B cell (primary cell): ENCODE results near the gene ADCY1. TPM values are rescaled to one million over a fixed set of nuclear protein-coding genes. Genes with fewer than 3 reads are reported as not detected.

Experiments used
- ATAC-seq: fragments of 200-7000 bp; cut with Tn5 transposase; one replicate; pipeline ENCODE4 v1.10.0; 2021; ENCODE audit warnings: low read depth, mild to moderate bottlenecking, moderate number of reproducible peaks, moderate library complexity
- CTCF ChIA-PET: fragments of 350-600 bp; sonication (Branson Sonifier 250); formaldehyde crosslinking; loops from one replicate; lab custom pipeline; 2021; ENCODE audit warnings: antibody characterized with exemption, inconsistent platforms; lab: Charles Lee
- POLR2A ChIA-PET: fragments of 350-600 bp; sonication (Branson Sonifier 250); formaldehyde crosslinking; loops from one replicate; lab custom pipeline; 2021; ENCODE audit warnings: antibody characterized with exemption; lab: Charles Lee
- DNase-seq: peaks from one replicate; pipeline ENCODE4 v3.0.0; 2013
- H2AFZ ChIP-seq: 2 replicates; pipeline ENCODE4 v1.6.1; 2012; ENCODE audit warnings: mild to moderate bottlenecking, low read depth, low read length; ENCODE audit not compliant: insufficient read depth, poor library complexity, severe bottlenecking
- H3K27ac ChIP-seq, 2 donors: 1 replicate in 1 of 2; 2 replicates in 1 of 2; pipeline ENCODE4 v1.5.1; 2012 to 2013; ENCODE audit warnings: low read length in 2 of 2, mild to moderate bottlenecking in 2 of 2, moderate library complexity in 1 of 2
- H3K27me3 ChIP-seq, 4 experiments: fragments of 200-600 bp in 1 of 4; sonication (generic) in 1 of 4; replicated peaks in 1 of 4; 1 replicate in 2 of 4; 2 replicates in 2 of 4; pipeline versions ENCODE4 v1.6.1 to v1.7.0; 2013 to 2016; ENCODE audit warnings: low read length in 3 of 4, mild to moderate bottlenecking in 2 of 4, mixed read lengths in 1 of 4, moderate library complexity in 1 of 4; ENCODE audit not compliant: insufficient read depth in 4 of 4, control insufficient read depth in 3 of 4; ENCODE audit errors: control extremely low read depth in 1 of 4
- H3K36me3 ChIP-seq, 2 experiments: replicated peaks in 1 of 2; 1 replicate in 1 of 2; 2 replicates in 1 of 2; pipeline versions ENCODE4 v1.6.1 to v1.7.1; 2013; ENCODE audit warnings: low read length in 1 of 2; ENCODE audit not compliant: insufficient read depth in 2 of 2, control insufficient read depth in 1 of 2; ENCODE audit errors: control extremely low read depth in 1 of 2, extremely low read depth in 1 of 2
- H3K4me1 ChIP-seq, 2 donors: fragments of 200-600 bp in 1 of 2; sonication (generic) in 1 of 2; 1 replicate in 1 of 2; 2 replicates in 1 of 2; pipeline versions ENCODE4 v1.5.1 to v1.6.1; 2013 to 2017; ENCODE audit warnings: low read length in 2 of 2; ENCODE audit not compliant: control insufficient read depth in 2 of 2, insufficient read depth in 2 of 2
- H3K4me2 ChIP-seq: replicated peaks from 2 replicates; pipeline ENCODE3; 2012; ENCODE audit warnings: mild to moderate bottlenecking, low read depth, low read length; ENCODE audit not compliant: poor library complexity, severe bottlenecking
- H3K4me3 ChIP-seq, 5 experiments: fragments of 200-600 bp in 1 of 5; sonication (generic) in 1 of 5; 1 replicate in 3 of 5; 2 replicates in 2 of 5; pipeline versions ENCODE4 v1.5.1 to v1.7.0; 2011 to 2016; ENCODE audit warnings: low read length in 4 of 5, mild to moderate bottlenecking in 4 of 5, low read depth in 2 of 5, control low read depth in 1 of 5, moderate library complexity in 1 of 5; ENCODE audit not compliant: insufficient read depth in 1 of 5; ENCODE audit errors: control extremely low read depth in 1 of 5, extremely low read depth in 1 of 5
- H3K79me2 ChIP-seq: fragments of 200-600 bp; sonication (generic); one replicate; pipeline ENCODE4 v1.6.0; 2016; ENCODE audit warnings: low read length; ENCODE audit not compliant: control insufficient read depth, insufficient read depth
- H3K9ac ChIP-seq: fragments of 200-600 bp; sonication (generic); 2 replicates; pipeline ENCODE4 v1.6.1; 2017; ENCODE audit warnings: mild to moderate bottlenecking, low read length, moderate library complexity
- H3K9me3 ChIP-seq, 3 donors: one replicate each; pipeline versions ENCODE4 v1.6.1 to v1.7.1; 2013; ENCODE audit warnings: low read length in 2 of 3; ENCODE audit not compliant: control insufficient read depth in 2 of 3, insufficient read depth in 1 of 3; ENCODE audit errors: control extremely low read depth in 1 of 3
- H4K20me1 ChIP-seq: 2 replicates; pipeline ENCODE4 v1.6.0; 2012; ENCODE audit warnings: mild to moderate bottlenecking, low read length; ENCODE audit not compliant: insufficient read depth, control insufficient read depth, poor library complexity, severe bottlenecking
- H3K27ac Mint-ChIP-seq: one replicate; pipeline ENCODE4 v1.8.0; 2021; ENCODE audit warnings: mixed read lengths
- H3K27me3 Mint-ChIP-seq: one replicate; pipeline ENCODE4 v1.8.0; 2021; ENCODE audit warnings: mixed read lengths
- H3K4me1 Mint-ChIP-seq: one replicate; pipeline ENCODE4 v1.8.0; 2021; ENCODE audit warnings: mixed read lengths
- H3K4me3 Mint-ChIP-seq: one replicate; pipeline ENCODE4 v1.8.0; 2021; ENCODE audit warnings: mixed read lengths
- H3K9me3 Mint-ChIP-seq: one replicate; pipeline ENCODE4 v1.8.0; 2022; ENCODE audit warnings: mixed read lengths; ENCODE audit not compliant: insufficient read depth
- CTCF ChIP-seq: fragments of 200-600 bp; IDR thresholded peaks from one replicate; pipeline ENCODE4 v1.8.0; 2022; ENCODE audit warnings: antibody characterized with exemption, mild to moderate bottlenecking
- EZH2 ChIP-seq: IDR thresholded peaks from 2 replicates; pipeline ENCODE4 v1.6.1; 2012; ENCODE audit warnings: borderline replicate concordance, low read depth, mild to moderate bottlenecking, moderate library complexity, low read length; ENCODE audit not compliant: insufficient read depth, poor library complexity, severe bottlenecking
- WGBS: methylation state at CpG from one replicate; pipeline ENCODE4 v1.1.5; 2013; ENCODE audit warnings: missing lambda C conversion rate; ENCODE audit not compliant: insufficient coverage; 5-methylcytosine and 5-hydroxymethylcytosine counted together
- intact Hi-C: fragments of 100-400 bp; cut with micrococcal nuclease; formaldehyde crosslinking; loops from one replicate; pipeline ENCODE4 v1.10.0; 2022
- polyA plus RNA-seq: library from polyadenylated mRNA; depleted of rRNA; stranded (reverse); fragments of >200 nt; gene quantifications from 2 replicates; pipeline ENCODE4 v1.2.3, GENCODE V29; 2012
- total RNA-seq, 2 donors: library from RNA; stranded (reverse); fragments of 120-200 nt in 1 of 2; gene quantifications; 1 replicate in 1 of 2; 2 replicates in 1 of 2; pipeline versions ENCODE4 v1.2.3 to v1.2.4, GENCODE V29; 2013 to 2022

Gene ADCY1
- total and polyA plus RNA-seq, 2 donors (not counting 1 experiment from before 2014, with no cell fraction given): 0.05 to 0.12 TPM

DNA sequence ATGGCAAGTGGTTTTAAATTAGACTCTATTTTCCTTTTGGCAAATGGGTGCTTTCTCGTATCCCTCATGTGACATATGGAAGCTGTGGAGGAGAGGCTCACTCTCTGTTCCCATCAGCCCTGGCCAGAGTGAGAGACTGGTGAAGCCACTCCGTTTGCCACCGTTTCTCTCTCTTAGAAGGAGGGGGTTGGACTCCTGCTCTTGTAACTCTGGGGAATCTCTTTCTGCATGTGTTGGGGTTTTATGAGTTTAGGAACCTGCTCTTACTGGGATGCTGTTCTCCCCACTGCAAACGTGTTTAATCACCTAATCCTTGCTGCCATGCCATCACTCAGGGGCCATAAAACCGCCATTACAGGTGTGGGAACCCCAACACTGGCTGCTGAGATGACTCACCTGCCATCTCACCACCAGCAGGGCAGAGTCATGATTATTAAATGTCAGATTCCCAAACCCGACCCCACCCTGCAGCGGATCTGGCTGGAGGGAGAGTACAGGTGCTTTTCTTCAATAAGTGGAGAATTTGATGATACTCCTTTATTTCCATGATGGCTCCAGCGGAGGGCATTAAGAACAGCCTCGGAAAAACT lies 103.2 kb downstream of the ADCY1 start:
- CTCF ChIA-PET: no interaction called here
- Histone ChIP-seq H3K27me3 (peaks cover 0 to 10% (median 2%) of the 10 kb centered on the region in 4 experiments), H3K9me3 (no peaks in the 10 kb centered on the region), H3K4me2 (no peak overlapping the region), H3K79me2 (no peaks in the 10 kb centered on the region), H2AFZ (no peak overlapping the region), H3K4me3 (no peak overlapping the region), H3K4me1 (no peaks in the 10 kb centered on the region), H4K20me1 (no peaks in the 10 kb centered on the region), H3K9ac (no peak overlapping the region), H3K36me3 (no peaks in the 10 kb centered on the region), H3K27ac (no peak overlapping the region)
- Mint-ChIP-seq H3K27ac (no peak overlapping the region), H3K9me3 (peaks cover 6% of the 10 kb centered on the region), H3K4me1 (no peaks in the 10 kb centered on the region), H3K27me3 (peaks cover 14% of the 10 kb centered on the region), H3K4me3 (no peak overlapping the region)
- intact Hi-C loops: no loop called here
- TF ChIP-seq EZH2: no peak
- no peak for TF ChIP-seq CTCF
- ATAC-seq (no peak), DNase-seq (no peak)
- WGBS: 88% methylated on average over 3 of the region's 9 CpGs
- POLR2A ChIA-PET: no interaction called here

DNA sequence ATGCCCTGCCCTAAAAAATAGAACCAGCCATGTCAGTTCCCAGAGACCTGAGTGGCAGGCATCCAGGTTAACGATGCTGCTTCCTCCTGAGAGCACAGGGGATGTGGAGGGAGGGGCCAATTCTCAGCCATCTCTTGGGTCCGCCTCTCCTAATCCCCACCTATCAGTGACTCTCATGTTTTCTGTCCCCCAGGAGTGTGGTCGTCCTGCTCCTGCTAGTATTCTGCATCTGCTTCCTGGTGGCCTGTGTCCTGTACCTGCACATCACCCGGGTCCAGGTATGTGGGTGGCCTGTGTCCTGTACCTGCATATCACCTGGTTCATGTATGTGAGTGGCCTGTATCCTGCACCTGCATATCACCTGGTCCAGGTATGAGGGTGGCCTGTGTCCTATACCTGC lies 105.3 kb downstream of the ADCY1 start:
- ChIA-PET CTCF (no interaction called here), POLR2A (no interaction called here)
- H3K4me3 Mint-ChIP-seq: no peak overlapping the region
- DNase-seq (no peak), ATAC-seq (no peak)
- Histone ChIP-seq H3K4me1 (no peaks in the 10 kb centered on the region), H3K4me2 (no peak overlapping the region), H3K4me3 (no peak overlapping the region), H3K27me3 (peaks cover 0 to 10% (median 2%) of the 10 kb centered on the region in 4 experiments), H3K9me3 (no peaks in the 10 kb centered on the region), H3K9ac (no peak overlapping the region), H3K27ac (no peak overlapping the region), H3K79me2 (no peaks in the 10 kb centered on the region), H2AFZ (no peak overlapping the region), H4K20me1 (no peaks in the 10 kb centered on the region), H3K36me3 (no peaks in the 10 kb centered on the region)
- intact Hi-C loops: no loop called here
- H3K4me1 Mint-ChIP-seq: no peaks in the 10 kb centered on the region
- no peak for TF ChIP-seq CTCF
- TF ChIP-seq EZH2: no peak
- H3K27ac Mint-ChIP-seq: no peak overlapping the region
- peaks cover 4% of the 10 kb centered on the region for H3K9me3 Mint-ChIP-seq
- WGBS: 68% methylated on average over 4 of the region's 4 CpGs
- H3K27me3 Mint-ChIP-seq: peaks cover 15% of the 10 kb centered on the region
